ENCODE results near the gene ERGIC1.

DNA sequence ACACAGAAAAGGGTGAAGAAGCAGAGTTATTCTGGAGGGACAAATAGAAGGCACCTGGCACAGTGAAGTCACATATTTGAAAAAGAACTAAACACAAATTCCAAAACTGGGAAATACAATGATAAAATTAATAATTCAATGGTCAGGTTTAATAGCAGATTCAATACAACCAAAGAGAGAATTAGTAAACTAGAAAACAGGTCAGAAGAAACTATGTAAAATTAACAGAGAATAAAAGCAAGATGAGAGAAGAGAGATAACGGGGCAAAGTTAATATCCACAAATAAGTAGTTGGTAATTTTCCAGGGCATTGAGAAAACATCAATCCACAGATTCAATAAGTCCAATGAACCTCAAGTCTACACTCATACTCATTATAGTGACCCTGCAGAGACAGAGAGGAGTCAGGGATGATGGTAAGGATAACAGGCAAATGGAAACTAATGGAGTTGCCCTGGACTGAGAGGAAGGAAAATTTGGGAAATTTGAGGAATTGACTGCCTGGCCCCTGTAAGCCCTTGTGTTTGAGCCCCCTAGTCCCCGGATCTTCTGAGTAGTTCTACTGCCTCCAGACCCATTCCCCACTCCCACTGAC, 8.3 kb upstream of the ERGIC1 start:
- TF ChIP-seq, protein P1, sequence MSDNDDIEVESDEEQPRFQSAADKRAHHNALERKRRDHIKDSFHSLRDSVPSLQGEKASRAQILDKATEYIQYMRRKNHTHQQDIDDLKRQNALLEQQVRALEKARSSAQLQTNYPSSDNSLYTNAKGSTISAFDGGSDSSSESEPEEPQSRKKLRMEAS (CRISPR knock-in tag; IDR thresholded peaks at IDR 0.05): no peak
- no peak for TF ChIP-seq ZNF121 (CRISPR knock-in tag; IDR thresholded peaks at IDR 0.05)
- TF ChIP-seq KAT7 (CRISPR knock-in tag; IDR thresholded peaks at IDR 0.05; ENCODE audit: borderline replicate concordance): no peak
- TF ChIP-seq, protein P2, sequence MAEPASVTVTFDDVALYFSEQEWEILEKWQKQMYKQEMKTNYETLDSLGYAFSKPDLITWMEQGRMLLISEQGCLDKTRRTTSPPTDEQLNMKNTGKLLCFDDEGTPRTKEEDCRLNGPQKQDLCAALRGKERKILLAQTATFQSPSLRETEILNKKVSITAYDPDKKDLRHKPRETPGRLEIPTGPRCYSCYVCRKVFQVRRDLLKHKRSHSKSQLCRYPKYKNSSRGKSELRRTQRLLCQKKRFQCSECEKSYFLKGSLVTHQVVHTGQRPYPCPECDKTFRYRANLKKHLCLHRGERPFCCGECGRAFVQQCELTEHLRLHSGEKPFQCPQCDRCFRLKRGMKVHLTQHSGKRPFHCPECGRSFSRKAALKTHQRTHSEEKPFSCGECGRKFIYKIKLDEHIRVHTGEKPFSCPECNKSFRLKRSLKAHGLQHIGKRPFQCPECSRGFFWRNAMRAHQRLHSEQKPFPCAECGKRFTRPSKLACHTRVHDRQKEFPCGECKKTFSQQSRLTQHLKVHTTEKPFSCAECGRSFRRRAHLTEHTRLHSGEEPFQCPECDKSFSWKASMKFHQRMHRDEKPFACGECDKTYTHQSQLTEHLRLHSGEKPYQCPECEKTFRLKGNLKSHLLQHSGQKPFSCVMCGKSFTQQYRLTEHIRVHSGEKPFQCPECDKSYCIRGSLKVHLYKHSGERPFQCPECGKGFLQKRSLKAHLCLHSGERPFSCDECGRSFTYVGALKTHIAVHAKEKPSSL (CRISPR knock-in tag; conservative IDR thresholded peaks at IDR 0.05): no peak
- TF ChIP-seq, protein P3, sequence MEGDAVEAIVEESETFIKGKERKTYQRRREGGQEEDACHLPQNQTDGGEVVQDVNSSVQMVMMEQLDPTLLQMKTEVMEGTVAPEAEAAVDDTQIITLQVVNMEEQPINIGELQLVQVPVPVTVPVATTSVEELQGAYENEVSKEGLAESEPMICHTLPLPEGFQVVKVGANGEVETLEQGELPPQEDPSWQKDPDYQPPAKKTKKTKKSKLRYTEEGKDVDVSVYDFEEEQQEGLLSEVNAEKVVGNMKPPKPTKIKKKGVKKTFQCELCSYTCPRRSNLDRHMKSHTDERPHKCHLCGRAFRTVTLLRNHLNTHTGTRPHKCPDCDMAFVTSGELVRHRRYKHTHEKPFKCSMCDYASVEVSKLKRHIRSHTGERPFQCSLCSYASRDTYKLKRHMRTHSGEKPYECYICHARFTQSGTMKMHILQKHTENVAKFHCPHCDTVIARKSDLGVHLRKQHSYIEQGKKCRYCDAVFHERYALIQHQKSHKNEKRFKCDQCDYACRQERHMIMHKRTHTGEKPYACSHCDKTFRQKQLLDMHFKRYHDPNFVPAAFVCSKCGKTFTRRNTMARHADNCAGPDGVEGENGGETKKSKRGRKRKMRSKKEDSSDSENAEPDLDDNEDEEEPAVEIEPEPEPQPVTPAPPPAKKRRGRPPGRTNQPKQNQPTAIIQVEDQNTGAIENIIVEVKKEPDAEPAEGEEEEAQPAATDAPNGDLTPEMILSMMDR (IDR thresholded peaks at IDR 0.05): no peak
- no peak for TF ChIP-seq SP1 (CRISPR knock-in tag; conservative IDR thresholded peaks at IDR 0.05)
- no peak for TF ChIP-seq FOXP1 (CRISPR knock-in tag; IDR thresholded peaks at IDR 0.05; ENCODE audit: borderline replicate concordance)
- TF ChIP-seq GABPB1 (CRISPR knock-in tag; IDR thresholded peaks at IDR 0.05): no peak
